CD14-positive monocyte (primary cell): ENCODE data around the gene AP1S3. TPM values are rescaled to one million over a fixed set of nuclear protein-coding genes. Genes with fewer than 3 reads are reported as not detected.

Source experiments
- DNase-seq, 3 donors: peaks; one replicate each; pipeline ENCODE4 v3.0.0-alpha.2; 2011 to 2022
- H2AFZ ChIP-seq: 2 replicates; pipeline ENCODE4 v1.6.0; 2012; ENCODE audit warnings: mild to moderate bottlenecking, low read depth, low read length, inconsistent platforms; ENCODE audit not compliant: insufficient read depth, poor library complexity, severe bottlenecking
- H3K27ac ChIP-seq, 2 donors: 1 replicate in 1 of 2; 2 replicates in 1 of 2; pipeline ENCODE4 v1.5.1; 2012 to 2013; ENCODE audit warnings: low read length in 2 of 2, control low read depth in 1 of 2, inconsistent platforms in 1 of 2, low read depth in 1 of 2, mild to moderate bottlenecking in 1 of 2
- H3K27me3 ChIP-seq, 2 donors: one replicate each; pipeline versions ENCODE4 v1.6.0 to v1.6.1; 2011 to 2013; ENCODE audit warnings: low read length in 2 of 2; ENCODE audit not compliant: control insufficient read depth in 2 of 2, insufficient read depth in 2 of 2
- H3K36me3 ChIP-seq, 2 donors: replicated peaks in 1 of 2; 1 replicate in 1 of 2; 2 replicates in 1 of 2; pipeline versions ENCODE4 v1.5.1 to v1.6.1; 2012 to 2013; ENCODE audit warnings: low read length in 2 of 2, control low read depth in 1 of 2, inconsistent platforms in 1 of 2, mild to moderate bottlenecking in 1 of 2; ENCODE audit not compliant: insufficient read depth in 2 of 2, control insufficient read depth in 1 of 2
- H3K4me1 ChIP-seq, 2 donors: 1 replicate in 1 of 2; 2 replicates in 1 of 2; pipeline versions ENCODE4 v1.5.1 to v1.6.1; 2012 to 2013; ENCODE audit warnings: low read length in 2 of 2, control low read depth in 1 of 2, inconsistent platforms in 1 of 2, mild to moderate bottlenecking in 1 of 2, moderate library complexity in 1 of 2; ENCODE audit not compliant: insufficient read depth in 2 of 2, control insufficient read depth in 1 of 2
- H3K4me2 ChIP-seq: replicated peaks from 2 replicates; pipeline ENCODE3; 2012; ENCODE audit warnings: low read length, moderate library complexity, mild to moderate bottlenecking; ENCODE audit not compliant: poor library complexity, severe bottlenecking; ENCODE audit errors: extremely low read depth
- H3K4me3 ChIP-seq, 3 experiments: fragments of 200-600 bp in 1 of 3; sonication (generic) in 1 of 3; replicated peaks in 1 of 3; 1 replicate in 2 of 3; 2 replicates in 1 of 3; pipeline ENCODE4 v1.5.1; 2011 to 2013; ENCODE audit warnings: low read length in 3 of 3, mild to moderate bottlenecking in 3 of 3, control low read depth in 2 of 3, low read depth in 2 of 3, inconsistent platforms in 1 of 3, moderate library complexity in 1 of 3
- H3K79me2 ChIP-seq: 2 replicates; pipeline ENCODE4 v1.6.0; 2012; ENCODE audit warnings: mild to moderate bottlenecking, control low read depth, inconsistent platforms, low read length, moderate library complexity; ENCODE audit not compliant: insufficient read depth
- H3K9ac ChIP-seq: 2 replicates; pipeline ENCODE4 v1.6.0; 2017; ENCODE audit warnings: low read length, mild to moderate bottlenecking; ENCODE audit not compliant: insufficient read depth, poor library complexity, severe bottlenecking
- H3K9me3 ChIP-seq, 2 donors: replicated peaks in 1 of 2; 1 replicate in 1 of 2; 2 replicates in 1 of 2; pipeline versions ENCODE4 v1.5.1 to v1.6.1; 2012 to 2013; ENCODE audit warnings: low read length in 2 of 2, control low read depth in 1 of 2; ENCODE audit not compliant: control insufficient read depth in 1 of 2, insufficient read depth in 1 of 2
- H4K20me1 ChIP-seq: 2 replicates; pipeline ENCODE4 v1.6.0; 2012; ENCODE audit warnings: mild to moderate bottlenecking, low read length, control low read depth, moderate library complexity; ENCODE audit not compliant: insufficient read depth
- H3K27ac Mint-ChIP-seq, 7 donors: one replicate each; pipeline ENCODE4 v1.8.0; 2020; ENCODE audit warnings: mild to moderate bottlenecking in 7 of 7, mixed read lengths in 7 of 7, moderate library complexity in 6 of 7, inconsistent platforms in 2 of 7
- H3K27me3 Mint-ChIP-seq, 3 donors: one replicate each; pipeline ENCODE4 v1.8.0; 2021 to 2022; ENCODE audit warnings: low read depth in 3 of 3, mild to moderate bottlenecking in 3 of 3, mixed read lengths in 3 of 3, moderate library complexity in 3 of 3, inconsistent platforms in 1 of 3
- H3K36me3 Mint-ChIP-seq, 2 donors: one replicate each; pipeline ENCODE4 v1.8.0; 2020; ENCODE audit warnings: mixed read lengths in 2 of 2, inconsistent platforms in 1 of 2, mild to moderate bottlenecking in 1 of 2
- H3K4me1 Mint-ChIP-seq: one replicate; pipeline ENCODE4 v1.8.0; 2020; ENCODE audit warnings: mild to moderate bottlenecking, mixed read lengths
- H3K4me3 Mint-ChIP-seq, 2 donors: one replicate each; pipeline ENCODE4 v1.8.0; 2020; ENCODE audit warnings: mild to moderate bottlenecking in 2 of 2, mixed read lengths in 2 of 2, moderate library complexity in 1 of 2
- H3K9me3 Mint-ChIP-seq, 7 donors: one replicate each; pipeline ENCODE4 v1.8.0; 2020 to 2022; ENCODE audit warnings: mixed read lengths in 7 of 7, mild to moderate bottlenecking in 6 of 7, moderate library complexity in 6 of 7, inconsistent platforms in 2 of 7
- WGBS: methylation state at CpG from one replicate; pipeline ENCODE4 v1.1.5; 2013; ENCODE audit warnings: missing lambda C conversion rate; ENCODE audit not compliant: insufficient coverage; 5-methylcytosine and 5-hydroxymethylcytosine counted together
- intact Hi-C, 2 donors: fragments of 100-400 bp; cut with micrococcal nuclease; formaldehyde crosslinking; loops; one replicate each; pipeline versions ENCODE4 v1.15.0 to v1.15.1; 2023
- polyA plus RNA-seq, 3 donors: library from polyadenylated mRNA; depleted of rRNA in 1 of 3; unstranded in 2 of 3; stranded (reverse) in 1 of 3; fragments of 300-500 nt in 2 of 3; fragments of >200 nt in 1 of 3; fragmentation: Illumina TruSeq in 2 of 3; gene quantifications; 1 replicate in 2 of 3; 2 replicates in 1 of 3; pipeline ENCODE4 v1.2.3, GENCODE V29; 2012 to 2021
- TF ChIP-seq, protein P1 (sequence below): fragments of 200-600 bp; IDR thresholded peaks from one replicate; pipeline ENCODE4 v1.8.0; 2022; ENCODE audit warnings: antibody characterized with exemption, mild to moderate bottlenecking

AP1S3 gene
- polyA plus RNA-seq, 3 donors, result 0.80 to 1.3 (median 0.81) TPM

DNA sequence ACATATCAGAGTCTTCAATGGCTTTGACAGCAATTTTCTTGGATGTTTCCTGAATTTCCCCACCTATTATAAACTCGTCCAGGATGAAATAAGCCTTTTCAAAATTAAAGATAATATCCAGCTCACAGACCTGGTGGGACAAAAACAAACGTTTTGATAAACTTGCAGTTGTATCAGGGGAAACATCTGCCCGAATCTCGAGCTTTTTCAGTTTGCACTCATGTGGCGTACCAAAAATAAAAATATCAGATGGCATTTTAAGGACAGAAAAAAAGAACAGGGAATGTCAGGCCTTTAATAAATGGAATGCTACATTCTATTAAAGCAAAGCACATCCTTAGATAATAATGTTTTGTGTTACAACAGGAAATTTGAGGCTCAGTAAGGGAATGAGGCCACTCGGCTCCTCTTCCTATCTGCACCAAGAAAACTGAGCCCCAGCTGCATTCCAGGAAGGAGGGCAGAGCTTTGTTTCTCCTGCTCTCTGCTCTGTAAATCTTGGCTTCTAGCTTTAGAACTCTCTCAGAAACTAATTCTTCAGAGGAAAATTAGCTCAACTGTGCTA is 72.1 kb downstream of the AP1S3 start:
- Histone ChIP-seq H4K20me1 (no peaks in the 10 kb centered on the region), H3K79me2 (no peaks in the 10 kb centered on the region), H3K36me3 (peaks cover 0 to 7% of the 10 kb centered on the region in 2 donors), H3K4me1 (peaks cover 5 to 9% of the 10 kb centered on the region in 2 donors), H3K4me2 (no peak overlapping the region), H3K4me3 (no peak overlapping the region), H3K9ac (no peak overlapping the region), H3K27ac (no peak overlapping the region), H3K9me3 (no peaks in the 10 kb centered on the region), H3K27me3 (no peaks in the 10 kb centered on the region), H2AFZ (no peak overlapping the region)
- WGBS, result 60% methylated on average over 1 of the region's 6 CpGs
- Mint-ChIP-seq H3K4me3 (no peak overlapping the region), H3K4me1 (peaks cover 14% of the 10 kb centered on the region), H3K9me3 (no peaks in the 10 kb centered on the region), H3K27me3 (peaks cover 0 to 2% (median 0%) of the 10 kb centered on the region in 3 donors), H3K27ac (peak overlapping the region in 1 of 7 donors; percentile 11), H3K36me3 (peaks cover 14 to 18% of the 10 kb centered on the region in 2 donors)
- TF ChIP-seq, protein P1, sequence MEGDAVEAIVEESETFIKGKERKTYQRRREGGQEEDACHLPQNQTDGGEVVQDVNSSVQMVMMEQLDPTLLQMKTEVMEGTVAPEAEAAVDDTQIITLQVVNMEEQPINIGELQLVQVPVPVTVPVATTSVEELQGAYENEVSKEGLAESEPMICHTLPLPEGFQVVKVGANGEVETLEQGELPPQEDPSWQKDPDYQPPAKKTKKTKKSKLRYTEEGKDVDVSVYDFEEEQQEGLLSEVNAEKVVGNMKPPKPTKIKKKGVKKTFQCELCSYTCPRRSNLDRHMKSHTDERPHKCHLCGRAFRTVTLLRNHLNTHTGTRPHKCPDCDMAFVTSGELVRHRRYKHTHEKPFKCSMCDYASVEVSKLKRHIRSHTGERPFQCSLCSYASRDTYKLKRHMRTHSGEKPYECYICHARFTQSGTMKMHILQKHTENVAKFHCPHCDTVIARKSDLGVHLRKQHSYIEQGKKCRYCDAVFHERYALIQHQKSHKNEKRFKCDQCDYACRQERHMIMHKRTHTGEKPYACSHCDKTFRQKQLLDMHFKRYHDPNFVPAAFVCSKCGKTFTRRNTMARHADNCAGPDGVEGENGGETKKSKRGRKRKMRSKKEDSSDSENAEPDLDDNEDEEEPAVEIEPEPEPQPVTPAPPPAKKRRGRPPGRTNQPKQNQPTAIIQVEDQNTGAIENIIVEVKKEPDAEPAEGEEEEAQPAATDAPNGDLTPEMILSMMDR, result no peak
- intact Hi-C loops, result no loop called here
- DNase-seq, result no peak

DNA sequence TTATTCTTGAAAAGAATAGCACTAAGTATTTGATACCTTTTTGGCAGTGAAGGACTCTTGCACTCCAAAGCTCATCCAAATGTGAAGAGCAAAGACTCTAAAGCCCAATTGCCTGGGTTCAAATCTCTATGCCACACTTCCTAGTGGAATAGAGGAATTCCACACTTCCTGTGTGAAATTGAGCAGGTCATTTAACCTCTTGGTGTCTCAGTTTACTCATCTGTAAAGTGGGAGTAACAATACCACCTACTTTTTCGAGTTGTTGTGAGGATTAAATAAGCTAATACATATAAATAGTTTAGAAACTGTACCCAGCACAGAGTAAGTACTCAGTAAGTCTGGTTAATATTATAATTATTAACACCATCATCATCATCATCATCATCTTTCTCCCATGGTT is 72.6 kb downstream of the AP1S3 start:
- no peak overlapping the region for H2AFZ ChIP-seq
- no peak overlapping the region for H3K9ac ChIP-seq
- DNase-seq, result no peak
- H3K4me1 Mint-ChIP-seq, result peaks cover 14% of the 10 kb centered on the region
- H3K27ac ChIP-seq, result no peak overlapping the region
- TF ChIP-seq, protein P1, result no peak
- H3K36me3 Mint-ChIP-seq, result peaks cover 12 to 18% of the 10 kb centered on the region in 2 donors
- H3K9me3 Mint-ChIP-seq, result no peaks in the 10 kb centered on the region
- peaks cover 0 to 7% of the 10 kb centered on the region in 2 donors for H3K36me3 ChIP-seq
- H3K79me2 ChIP-seq, result no peaks in the 10 kb centered on the region
- WGBS, result no CpG with 5 or more reads among the region's 1 CpG
- H3K4me2 ChIP-seq, result no peak overlapping the region
- H3K4me3 Mint-ChIP-seq, result no peak overlapping the region
- H3K4me3 ChIP-seq, result no peak overlapping the region
- no peaks in the 10 kb centered on the region for H3K27me3 ChIP-seq
- H3K4me1 ChIP-seq, result peaks cover 5 to 9% of the 10 kb centered on the region in 2 donors
- intact Hi-C loops, result no loop called here
- peaks cover 0 to 2% (median 0%) of the 10 kb centered on the region in 3 donors for H3K27me3 Mint-ChIP-seq
- H4K20me1 ChIP-seq, result no peaks in the 10 kb centered on the region
- H3K9me3 ChIP-seq, result no peaks in the 10 kb centered on the region
- H3K27ac Mint-ChIP-seq, result no peak overlapping the region
